ENCODE data around the gene EFCAB6. TPM values are rescaled to one million over a fixed set of nuclear protein-coding genes. Genes with fewer than 3 reads are reported as not detected.

EFCAB6 gene, protein sequence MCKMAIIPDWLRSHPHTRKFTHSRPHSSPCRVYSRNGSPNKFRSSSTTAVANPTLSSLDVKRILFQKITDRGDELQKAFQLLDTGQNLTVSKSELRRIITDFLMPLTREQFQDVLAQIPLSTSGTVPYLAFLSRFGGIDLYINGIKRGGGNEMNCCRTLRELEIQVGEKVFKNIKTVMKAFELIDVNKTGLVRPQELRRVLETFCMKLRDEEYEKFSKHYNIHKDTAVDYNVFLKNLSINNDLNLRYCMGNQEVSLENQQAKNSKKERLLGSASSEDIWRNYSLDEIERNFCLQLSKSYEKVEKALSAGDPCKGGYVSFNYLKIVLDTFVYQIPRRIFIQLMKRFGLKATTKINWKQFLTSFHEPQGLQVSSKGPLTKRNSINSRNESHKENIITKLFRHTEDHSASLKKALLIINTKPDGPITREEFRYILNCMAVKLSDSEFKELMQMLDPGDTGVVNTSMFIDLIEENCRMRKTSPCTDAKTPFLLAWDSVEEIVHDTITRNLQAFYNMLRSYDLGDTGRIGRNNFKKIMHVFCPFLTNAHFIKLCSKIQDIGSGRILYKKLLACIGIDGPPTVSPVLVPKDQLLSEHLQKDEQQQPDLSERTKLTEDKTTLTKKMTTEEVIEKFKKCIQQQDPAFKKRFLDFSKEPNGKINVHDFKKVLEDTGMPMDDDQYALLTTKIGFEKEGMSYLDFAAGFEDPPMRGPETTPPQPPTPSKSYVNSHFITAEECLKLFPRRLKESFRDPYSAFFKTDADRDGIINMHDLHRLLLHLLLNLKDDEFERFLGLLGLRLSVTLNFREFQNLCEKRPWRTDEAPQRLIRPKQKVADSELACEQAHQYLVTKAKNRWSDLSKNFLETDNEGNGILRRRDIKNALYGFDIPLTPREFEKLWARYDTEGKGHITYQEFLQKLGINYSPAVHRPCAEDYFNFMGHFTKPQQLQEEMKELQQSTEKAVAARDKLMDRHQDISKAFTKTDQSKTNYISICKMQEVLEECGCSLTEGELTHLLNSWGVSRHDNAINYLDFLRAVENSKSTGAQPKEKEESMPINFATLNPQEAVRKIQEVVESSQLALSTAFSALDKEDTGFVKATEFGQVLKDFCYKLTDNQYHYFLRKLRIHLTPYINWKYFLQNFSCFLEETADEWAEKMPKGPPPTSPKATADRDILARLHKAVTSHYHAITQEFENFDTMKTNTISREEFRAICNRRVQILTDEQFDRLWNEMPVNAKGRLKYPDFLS (N-terminal part only)
- 7.0 and 8.6 TPM in 2 replicates for total RNA-seq
- long read RNA-seq, partial matches to known transcripts = 3 of 9 reads
- long read RNA-seq, other reads (novel, unspliced or antisense) = 6 of 9 reads

DNA sequence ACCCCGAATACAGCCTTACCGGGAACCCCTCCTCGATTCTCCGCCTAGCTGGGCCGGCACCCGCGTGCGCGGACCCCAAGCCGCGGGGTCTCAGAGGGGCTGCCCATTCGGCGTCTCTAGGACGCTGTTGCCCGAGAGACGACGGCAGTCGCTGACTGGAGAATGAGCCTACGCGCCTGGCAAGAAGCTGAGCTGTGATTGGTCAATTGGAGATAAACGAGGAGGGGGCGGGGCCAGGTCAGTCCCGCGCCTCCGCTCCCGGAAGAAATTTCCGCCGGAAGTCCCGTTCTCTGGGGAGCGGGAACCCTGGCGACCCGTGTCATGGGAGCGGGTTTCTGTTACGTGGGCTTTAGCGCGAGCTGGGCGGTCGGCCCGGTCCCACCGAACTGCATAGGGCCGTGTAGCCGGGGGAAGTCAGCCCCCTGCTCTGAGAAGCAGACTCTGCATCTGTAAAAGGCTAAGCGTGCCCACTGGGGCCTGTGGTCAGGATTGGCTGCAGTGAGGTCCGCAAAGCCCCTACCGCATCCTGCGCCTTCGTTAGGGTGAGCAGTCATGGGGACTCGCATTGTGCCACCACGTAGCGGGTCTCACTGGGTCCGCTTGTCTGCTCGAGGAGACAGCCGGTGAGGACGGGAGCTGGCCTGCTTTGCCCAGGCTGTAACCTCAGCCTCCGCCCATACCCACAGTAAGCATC lies at the start of gene EFCAB6:
Gene EFCAB6 (minus strand): TSS at position 157 of the 694 bp plus-strand sequence. CDS start 29,987 bp downstream, outside the sequence.
- Mint-ChIP-seq H3K4me3 (ENCODE audit: low read depth) (peak within 1 kb of the TSS; percentile 91), H3K4me1 (ENCODE audit: low read depth) (peaks cover 10% of the 10 kb centered on the region), H3K9me3 (ENCODE audit: low read depth) (no peaks in the 10 kb centered on the region), H3K36me3 (ENCODE audit: insufficient read depth) (no peaks in the 10 kb centered on the region), H3K27ac (peak within 1 kb of the TSS; percentile 96), H3K27me3 (no peaks in the 10 kb centered on the region)
- DNase-seq (ENCODE audit: low spot score, unreplicated experiment) = peak; percentile 90
- TF ChIP-seq, protein P1, sequence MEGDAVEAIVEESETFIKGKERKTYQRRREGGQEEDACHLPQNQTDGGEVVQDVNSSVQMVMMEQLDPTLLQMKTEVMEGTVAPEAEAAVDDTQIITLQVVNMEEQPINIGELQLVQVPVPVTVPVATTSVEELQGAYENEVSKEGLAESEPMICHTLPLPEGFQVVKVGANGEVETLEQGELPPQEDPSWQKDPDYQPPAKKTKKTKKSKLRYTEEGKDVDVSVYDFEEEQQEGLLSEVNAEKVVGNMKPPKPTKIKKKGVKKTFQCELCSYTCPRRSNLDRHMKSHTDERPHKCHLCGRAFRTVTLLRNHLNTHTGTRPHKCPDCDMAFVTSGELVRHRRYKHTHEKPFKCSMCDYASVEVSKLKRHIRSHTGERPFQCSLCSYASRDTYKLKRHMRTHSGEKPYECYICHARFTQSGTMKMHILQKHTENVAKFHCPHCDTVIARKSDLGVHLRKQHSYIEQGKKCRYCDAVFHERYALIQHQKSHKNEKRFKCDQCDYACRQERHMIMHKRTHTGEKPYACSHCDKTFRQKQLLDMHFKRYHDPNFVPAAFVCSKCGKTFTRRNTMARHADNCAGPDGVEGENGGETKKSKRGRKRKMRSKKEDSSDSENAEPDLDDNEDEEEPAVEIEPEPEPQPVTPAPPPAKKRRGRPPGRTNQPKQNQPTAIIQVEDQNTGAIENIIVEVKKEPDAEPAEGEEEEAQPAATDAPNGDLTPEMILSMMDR (IDR thresholded peaks at IDR 0.05; ENCODE audit: unreplicated experiment) = no peak

DNA sequence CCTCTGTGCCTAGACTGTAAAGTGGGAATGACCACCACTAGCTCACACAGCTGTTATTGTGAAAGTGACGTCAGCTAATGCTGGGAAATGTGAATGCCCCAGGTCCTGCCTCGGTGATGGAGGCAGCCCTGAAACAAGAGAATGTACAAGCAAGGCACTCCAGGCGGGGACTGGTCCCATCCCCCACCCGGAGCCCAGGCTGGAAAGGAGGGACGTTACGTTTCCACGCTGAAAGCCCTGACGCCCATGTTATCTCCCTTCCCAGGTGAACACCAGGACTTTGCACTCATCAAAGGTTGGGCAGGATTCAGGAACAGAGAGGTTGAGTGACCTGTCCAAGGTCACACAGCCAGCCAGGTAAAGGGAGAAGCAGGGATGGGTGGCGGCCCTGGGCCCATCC lies 49.4 kb upstream of the EFCAB6 start:
- TF ChIP-seq, protein P1 (IDR thresholded peaks at IDR 0.05; ENCODE audit: unreplicated experiment) = no peak
- no peak for DNase-seq (ENCODE audit: low spot score, unreplicated experiment)
- Mint-ChIP-seq H3K4me1 (ENCODE audit: low read depth) (no peaks in the 10 kb centered on the region), H3K27me3 (peaks cover 43% of the 10 kb centered on the region), H3K36me3 (ENCODE audit: insufficient read depth) (peaks cover 2% of the 10 kb centered on the region), H3K9me3 (ENCODE audit: low read depth) (peaks cover 8% of the 10 kb centered on the region), H3K27ac (peak overlapping the region; percentile 16), H3K4me3 (ENCODE audit: low read depth) (peak overlapping the region; percentile 69)

DNA sequence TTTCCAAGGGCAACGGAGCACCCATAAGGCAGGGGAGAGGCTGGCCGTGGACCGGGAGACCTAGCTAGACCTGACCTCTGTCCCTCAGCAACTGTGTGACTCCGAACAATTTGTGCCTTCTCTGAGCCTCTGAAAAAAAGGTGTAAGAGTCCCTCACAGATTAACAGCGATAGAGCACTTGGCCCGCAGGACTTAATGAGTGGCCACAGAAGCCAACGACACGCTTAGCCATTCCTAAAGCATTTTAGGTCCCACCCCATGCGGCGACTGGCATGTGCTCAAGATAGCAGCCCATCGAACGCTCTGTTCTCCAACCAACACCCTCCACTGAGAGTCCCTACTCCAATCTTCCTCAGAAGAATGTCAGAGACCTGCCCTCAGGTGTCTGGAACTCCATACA lies 48.7 kb upstream of the EFCAB6 start:
- Mint-ChIP-seq H3K27ac (peak overlapping the region; percentile 60), H3K9me3 (ENCODE audit: low read depth) (peaks cover 8% of the 10 kb centered on the region), H3K27me3 (peaks cover 39% of the 10 kb centered on the region), H3K4me3 (ENCODE audit: low read depth) (peak overlapping the region; percentile 69), H3K4me1 (ENCODE audit: low read depth) (no peaks in the 10 kb centered on the region), H3K36me3 (ENCODE audit: insufficient read depth) (peaks cover 2% of the 10 kb centered on the region)
- TF ChIP-seq, protein P1 (IDR thresholded peaks at IDR 0.05; ENCODE audit: unreplicated experiment) = no peak
- no peak for DNase-seq (ENCODE audit: low spot score, unreplicated experiment)

DNA sequence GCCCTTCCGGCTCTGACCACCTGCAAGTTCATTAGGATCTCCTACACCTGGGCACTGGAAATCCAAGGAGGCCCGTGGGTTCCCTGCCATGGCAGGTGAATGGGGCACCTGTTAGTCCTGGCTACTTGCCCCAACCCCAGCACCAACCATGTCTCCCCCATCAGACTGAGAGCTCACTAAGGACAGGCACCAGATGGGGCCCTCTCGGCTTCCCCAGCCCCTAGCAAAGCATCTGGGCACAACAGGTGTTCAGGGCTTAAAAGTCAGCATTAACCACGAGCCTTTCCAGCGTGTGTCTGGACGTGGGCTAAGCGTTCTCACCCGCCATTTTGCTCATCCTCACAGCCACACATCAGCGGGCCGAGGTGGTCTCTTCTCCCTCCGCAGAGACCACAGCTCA lies 48.0 kb upstream of the EFCAB6 start:
- no peaks in the 10 kb centered on the region for H3K4me1 Mint-ChIP-seq (ENCODE audit: low read depth)
- H3K27me3 Mint-ChIP-seq = peaks cover 32% of the 10 kb centered on the region
- H3K4me3 Mint-ChIP-seq (ENCODE audit: low read depth) = no peak overlapping the region
- TF ChIP-seq, protein P1 (IDR thresholded peaks at IDR 0.05; ENCODE audit: unreplicated experiment) = no peak
- no peak overlapping the region for H3K27ac Mint-ChIP-seq
- no peak for DNase-seq (ENCODE audit: low spot score, unreplicated experiment)
- peaks cover 2% of the 10 kb centered on the region for H3K36me3 Mint-ChIP-seq (ENCODE audit: insufficient read depth)
- peaks cover 8% of the 10 kb centered on the region for H3K9me3 Mint-ChIP-seq (ENCODE audit: low read depth)
